Endothelial cell (in vitro differentiated cells): ENCODE results near the gene IGDCC3. TPM values are rescaled to one million over a fixed set of nuclear protein-coding genes. Genes with fewer than 3 reads are reported as not detected.

Experiments used
- DNase-seq: peaks from one replicate; pipeline ENCODE4 v3.0.0; 2021; ENCODE audit warnings: low spot score
- H3K27ac Mint-ChIP-seq: one replicate; pipeline ENCODE4 v1.8.0; 2021; ENCODE audit warnings: mixed read lengths, inconsistent platforms; ENCODE audit not compliant: unreplicated experiment
- H3K27me3 Mint-ChIP-seq: one replicate; pipeline ENCODE4 v1.8.0; 2021; ENCODE audit warnings: mild to moderate bottlenecking, moderate library complexity, mixed read lengths, inconsistent platforms; ENCODE audit not compliant: unreplicated experiment
- H3K36me3 Mint-ChIP-seq: one replicate; pipeline ENCODE4 v1.8.0; 2021; ENCODE audit warnings: mild to moderate bottlenecking, low read depth, mixed read lengths, inconsistent platforms; ENCODE audit not compliant: unreplicated experiment
- H3K4me1 Mint-ChIP-seq: one replicate; pipeline ENCODE4 v1.8.0; 2021; ENCODE audit warnings: mild to moderate bottlenecking, mixed read lengths, inconsistent platforms; ENCODE audit not compliant: unreplicated experiment
- H3K4me3 Mint-ChIP-seq: one replicate; pipeline ENCODE4 v1.8.0; 2021; ENCODE audit warnings: mild to moderate bottlenecking, mixed read lengths, inconsistent platforms; ENCODE audit not compliant: unreplicated experiment
- H3K9me3 Mint-ChIP-seq: one replicate; pipeline ENCODE4 v1.8.0; 2021; ENCODE audit warnings: mixed read lengths, inconsistent platforms; ENCODE audit not compliant: unreplicated experiment
- CTCF ChIP-seq: fragments of 200-600 bp; sonication (generic); IDR thresholded peaks from one replicate; pipeline ENCODE4 v1.5.0; 2021; ENCODE audit warnings: antibody characterized with exemption; ENCODE audit not compliant: unreplicated experiment
- total RNA-seq: library from RNA; stranded (reverse); fragmentation: NEBNext Ultra II Directional; extraction: Animal tissue kit (Norgen Biotek cat#: 25700); gene quantifications from one replicate; pipeline ENCODE4 v1.2.1, GENCODE V29; 2021; ENCODE audit not compliant: unreplicated experiment

The IGDCC3 gene
- total RNA-seq, 1 donor from 2014 or later: 538 TPM

GRCh38 chr15:65334586-65335231 is 43.1 kb downstream of the IGDCC3 start:
- Mint-ChIP-seq H3K27me3 (peaks cover 24% of the 10 kb centered on the region), H3K27ac (peak overlapping the region; percentile 88), H3K4me1 (peaks cover 45% of the 10 kb centered on the region), H3K4me3 (no peak overlapping the region), H3K36me3 (peaks cover 39% of the 10 kb centered on the region), H3K9me3 (no peaks in the 10 kb centered on the region)
- TF ChIP-seq CTCF: no peak
- DNase-seq: peak; percentile 55

GRCh38 chr15:65333856-65334255 is 43.9 kb downstream of the IGDCC3 start:
- H3K4me3 Mint-ChIP-seq: no peak overlapping the region
- H3K36me3 Mint-ChIP-seq: peaks cover 39% of the 10 kb centered on the region
- H3K9me3 Mint-ChIP-seq: no peaks in the 10 kb centered on the region
- TF ChIP-seq CTCF: no peak
- H3K27me3 Mint-ChIP-seq: peaks cover 24% of the 10 kb centered on the region
- peak overlapping the region; percentile 91 for H3K27ac Mint-ChIP-seq
- no peak for DNase-seq
- peaks cover 40% of the 10 kb centered on the region for H3K4me1 Mint-ChIP-seq

- Mint-ChIP-seq H3K27ac (peak overlapping the region; percentile 91), H3K4me1 (peaks cover 34% of the 10 kb centered on the region)
These were observed 44.5 kb downstream of the IGDCC3 start for GRCh38 chr15:65333148-65333820.

GRCh38 chr15:65332391-65333147 is 45.2 kb downstream of the IGDCC3 start:
- peaks cover 36% of the 10 kb centered on the region for H3K4me1 Mint-ChIP-seq
- no peaks in the 10 kb centered on the region for H3K9me3 Mint-ChIP-seq
- H3K4me3 Mint-ChIP-seq: peak overlapping the region; percentile 18
- peaks cover 46% of the 10 kb centered on the region for H3K36me3 Mint-ChIP-seq
- DNase-seq: no peak
- no peak for TF ChIP-seq CTCF
- peaks cover 21% of the 10 kb centered on the region for H3K27me3 Mint-ChIP-seq
- H3K27ac Mint-ChIP-seq: peak overlapping the region; percentile 57

More at GRCh38 chr15:65333148-65333820, 44.5 kb downstream of the IGDCC3 start:
- no peak for TF ChIP-seq CTCF
- no peak overlapping the region for H3K4me3 Mint-ChIP-seq
- DNase-seq: no peak
- peaks cover 20% of the 10 kb centered on the region for H3K27me3 Mint-ChIP-seq
- H3K36me3 Mint-ChIP-seq: peaks cover 39% of the 10 kb centered on the region
- H3K9me3 Mint-ChIP-seq: no peaks in the 10 kb centered on the region
